Stimulated activated CD8-positive, alpha-beta memory T cell treated with anti-CD3 and anti-CD28 coated beads, Interleukin-4, amount 100 ng/mL, for 4 hours (primary cell): Measurements from ENCODE around the gene TMLHE.
"Not testable (repeated sequence)": the region's sequence is repeated elsewhere in the genome, so short reads cannot be mapped to it uniquely, and the experiment has no call there.

Source experiments
- DNase-seq, 2 donors: peaks; one replicate each; pipeline ENCODE4 v3.0.0-alpha.2; 2020; ENCODE audit warnings: low read depth in 2 of 2, low spot score in 1 of 2

The TMLHE gene

GRCh38 chrX:155495134-155495533, 117.6 kb downstream of the TMLHE start:
- not testable (repeated sequence) for DNase-seq

GRCh38 chrX:155491421-155491820, 121.3 kb downstream of the TMLHE start:
- DNase-seq = not testable (repeated sequence)

- DNase-seq = not testable (repeated sequence)
These were observed 135.6 kb downstream of the TMLHE start for GRCh38 chrX:155477136-155477535.

- not testable (repeated sequence) for DNase-seq
These were observed 146.3 kb downstream of the TMLHE start for GRCh38 chrX:155466269-155466938.

- not testable (repeated sequence) for DNase-seq
These were observed 152.3 kb downstream of the TMLHE start for GRCh38 chrX:155460501-155460900.

- DNase-seq = not testable (repeated sequence)
These were observed 154.3 kb downstream of the TMLHE start, which contains the start of gene F8A3 for GRCh38 chrX:155458471-155458870. Gene F8A3, minus strand, starts transcription at chrX:155458620. Its CDS starts 20 bp downstream, at chrX:155458600.

GRCh38 chrX:155457761-155458447, 154.8 kb downstream of the TMLHE start:
- DNase-seq = not testable (repeated sequence)

GRCh38 chrX:155441097-155441496, 171.7 kb downstream of the TMLHE start:
- no peak for DNase-seq
